NOMO-1 (cell line): Measurements from ENCODE around the gene CPM.
"Not testable (repeated sequence)": the region's sequence is repeated elsewhere in the genome, so short reads cannot be mapped to it uniquely, and the experiment has no call there.

ENCODE experiments used
- DNase-seq, 2 experiments: peaks; one replicate each; lab custom pipeline; 2025; ENCODE audit not compliant: unreplicated experiment in 2 of 2; lab: John Stamatoyannopoulos, UW

The CPM gene

DNA sequence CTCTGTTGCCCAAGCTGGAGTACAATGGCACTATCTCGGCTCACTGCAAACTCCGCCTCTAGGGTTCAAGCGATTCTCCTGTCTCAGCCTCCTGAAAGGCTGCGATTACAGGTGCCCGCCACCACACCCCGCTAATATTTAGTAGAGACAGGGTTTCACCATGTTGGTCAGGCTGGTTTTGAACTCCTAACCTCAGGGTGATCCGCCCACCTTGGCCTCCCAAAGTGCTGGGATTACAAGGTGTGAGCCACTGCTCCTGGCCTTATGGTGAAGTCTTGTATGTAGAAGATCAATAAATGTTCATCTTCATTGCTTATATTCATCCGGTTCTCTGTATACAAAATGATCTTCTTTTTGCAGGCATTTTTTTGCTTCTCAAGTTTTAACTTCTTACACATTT, 77.2 kb downstream of the CPM start:
- no peak for DNase-seq

DNA sequence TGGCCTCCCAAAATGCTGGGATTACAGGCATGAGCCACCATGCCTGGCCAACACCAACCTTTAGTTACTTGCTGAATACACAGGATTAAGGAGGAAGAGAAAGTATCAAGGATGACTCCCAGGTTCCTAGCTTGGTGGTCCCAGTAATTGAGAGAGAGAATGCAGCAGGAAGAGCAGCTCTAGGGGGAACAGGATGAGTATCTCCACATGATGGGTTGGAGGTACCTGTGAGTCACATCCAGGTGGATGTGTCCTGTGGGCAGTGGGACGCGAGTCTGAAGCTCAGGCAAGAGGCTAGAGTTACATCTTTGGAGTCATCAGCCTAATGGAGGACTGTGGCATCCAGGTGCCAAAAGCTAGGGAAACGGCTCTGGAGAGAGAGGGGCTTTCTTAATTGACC, 77.9 kb downstream of the CPM start:
- no peak for DNase-seq

DNA sequence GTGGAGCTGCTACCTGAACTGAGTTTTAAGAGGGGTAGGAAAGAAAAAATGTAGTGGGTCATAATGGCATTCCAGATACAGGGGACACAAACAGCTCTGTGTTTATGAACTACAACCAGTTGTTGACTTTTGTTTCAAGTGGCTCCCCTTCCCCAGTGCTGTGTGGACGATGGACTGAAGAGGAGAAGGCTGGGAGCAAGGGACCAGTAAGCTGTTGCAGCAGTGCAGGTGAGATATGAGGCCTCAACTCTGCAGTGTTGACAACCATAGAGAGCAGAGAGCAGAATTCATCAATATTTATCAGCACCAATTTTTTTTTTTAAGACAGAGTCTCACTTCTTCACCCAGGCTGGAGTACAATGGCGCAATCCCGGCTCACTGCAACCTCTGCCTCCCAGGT, 78.4 kb downstream of the CPM start:
- DNase-seq: no peak

DNA sequence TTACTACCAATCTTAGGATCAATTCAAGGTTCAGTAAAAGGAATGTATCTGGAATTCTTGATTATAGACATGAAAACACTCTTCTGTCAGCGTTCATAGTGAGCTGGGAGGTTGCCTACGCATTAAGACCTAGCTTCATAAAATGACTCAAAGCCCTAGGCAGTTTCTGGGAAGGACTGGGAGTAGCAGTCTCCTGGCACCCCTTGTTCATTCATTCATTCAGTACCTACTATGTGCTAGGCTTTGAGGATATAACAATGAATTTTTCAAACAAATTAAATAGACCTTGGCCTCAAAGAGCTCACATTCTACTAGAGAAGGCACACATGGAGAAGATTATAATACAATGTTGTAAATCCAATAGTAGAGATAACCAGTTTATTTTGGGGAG, 78.9 kb downstream of the CPM start:
- no peak for DNase-seq

DNA sequence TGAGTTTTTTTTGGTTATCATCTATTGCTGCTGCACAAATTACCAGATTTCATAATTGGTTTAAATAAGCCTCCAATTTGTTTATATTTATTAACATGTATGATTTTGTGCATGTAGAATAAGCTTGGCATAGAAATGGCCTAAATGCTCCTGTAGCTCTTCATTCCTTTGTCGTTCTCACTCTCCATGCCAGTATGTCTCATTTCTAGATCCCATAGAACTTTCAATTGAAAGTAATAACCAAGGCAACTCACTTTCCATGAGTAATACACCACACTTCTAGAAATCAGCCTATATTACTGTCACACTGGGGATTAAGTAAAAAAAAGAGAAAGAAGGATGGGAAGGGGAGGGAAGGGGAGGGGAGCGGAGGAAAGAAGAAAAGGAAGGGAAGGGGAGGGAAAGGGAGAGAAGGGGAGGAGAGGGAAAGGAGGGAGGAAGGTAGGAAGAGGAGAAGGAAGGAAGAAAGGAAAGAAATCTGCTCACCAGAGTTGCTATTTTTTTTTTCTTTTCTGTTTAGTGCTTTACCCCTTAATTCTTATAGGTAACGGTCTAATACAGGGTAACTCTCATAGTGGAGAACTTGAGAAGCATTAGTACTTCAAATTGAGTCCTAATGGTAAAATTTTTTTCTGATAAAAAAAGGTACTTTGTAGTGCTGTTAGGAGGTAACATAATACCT, 79.4 kb downstream of the CPM start:
- DNase-seq: no peak

DNA sequence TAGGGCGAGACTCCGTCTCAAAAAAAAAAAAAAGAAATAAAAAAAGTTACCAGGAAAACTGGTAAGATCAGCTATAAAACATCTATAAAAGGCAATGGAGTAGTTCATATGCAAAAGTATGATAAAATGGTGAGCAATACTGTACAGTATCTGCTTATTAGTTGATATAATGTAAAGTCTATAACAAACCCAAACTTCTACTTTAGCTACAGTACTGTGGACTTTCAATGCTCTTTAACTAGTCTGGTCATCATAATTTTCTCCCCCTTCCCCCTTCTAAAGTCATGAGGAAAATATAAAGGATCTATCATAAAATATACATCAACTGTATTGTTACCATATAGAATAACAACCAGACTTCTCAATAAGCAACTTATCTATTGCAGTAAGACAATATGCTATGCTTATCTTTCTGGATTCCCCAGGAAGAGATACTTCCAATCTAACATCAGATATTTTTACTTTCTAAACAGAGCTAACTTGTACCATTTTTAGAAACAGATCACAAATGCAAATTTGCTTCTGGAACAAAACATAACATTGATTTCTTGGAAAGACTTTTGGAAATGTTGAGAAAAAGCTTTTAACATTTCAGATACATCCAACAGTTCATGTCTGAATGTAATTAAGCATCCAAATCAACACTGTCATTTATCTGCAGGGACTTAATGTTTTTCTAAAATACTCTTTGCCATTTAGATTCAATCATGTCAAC, 81.2 kb downstream of the CPM start:
- DNase-seq: no peak

DNA sequence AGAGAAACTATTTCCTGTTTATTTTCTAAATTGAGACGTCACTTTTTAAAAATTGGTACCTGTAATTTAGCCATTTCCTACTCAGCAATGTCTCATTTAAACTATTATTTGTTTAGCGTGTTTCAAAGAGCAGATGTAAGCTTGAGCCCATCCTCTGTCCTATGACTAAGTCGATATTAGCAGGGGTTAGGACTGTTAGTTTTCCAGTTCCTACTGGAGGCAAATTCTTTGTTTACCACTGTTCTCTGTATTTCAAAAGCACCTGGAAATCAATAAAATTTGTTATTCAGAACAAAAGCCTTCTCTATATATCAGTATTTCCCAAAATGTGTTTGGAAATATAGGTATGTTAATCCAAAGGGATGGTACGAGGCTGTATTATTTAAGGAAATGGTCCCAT, 82.6 kb downstream of the CPM start:
- no peak for DNase-seq

DNA sequence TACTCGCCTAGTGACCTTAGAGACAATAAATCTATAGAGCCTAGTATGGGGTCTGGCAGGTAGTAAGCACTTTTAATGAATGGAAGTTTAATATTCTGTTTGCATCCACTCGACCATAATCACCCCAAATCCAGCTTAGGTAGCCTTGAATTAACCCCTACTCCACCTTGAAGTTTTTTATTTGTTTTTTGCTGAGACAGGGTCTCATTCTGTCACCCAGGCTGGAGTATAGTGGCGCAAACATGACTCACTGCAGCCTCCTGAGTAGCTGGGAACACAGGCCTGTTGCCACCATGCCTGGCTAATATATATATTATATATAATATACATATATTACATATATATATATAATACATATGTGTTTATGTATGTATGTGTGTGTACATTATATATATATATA, 86.2 kb downstream of the CPM start:
- DNase-seq: no peak

DNA sequence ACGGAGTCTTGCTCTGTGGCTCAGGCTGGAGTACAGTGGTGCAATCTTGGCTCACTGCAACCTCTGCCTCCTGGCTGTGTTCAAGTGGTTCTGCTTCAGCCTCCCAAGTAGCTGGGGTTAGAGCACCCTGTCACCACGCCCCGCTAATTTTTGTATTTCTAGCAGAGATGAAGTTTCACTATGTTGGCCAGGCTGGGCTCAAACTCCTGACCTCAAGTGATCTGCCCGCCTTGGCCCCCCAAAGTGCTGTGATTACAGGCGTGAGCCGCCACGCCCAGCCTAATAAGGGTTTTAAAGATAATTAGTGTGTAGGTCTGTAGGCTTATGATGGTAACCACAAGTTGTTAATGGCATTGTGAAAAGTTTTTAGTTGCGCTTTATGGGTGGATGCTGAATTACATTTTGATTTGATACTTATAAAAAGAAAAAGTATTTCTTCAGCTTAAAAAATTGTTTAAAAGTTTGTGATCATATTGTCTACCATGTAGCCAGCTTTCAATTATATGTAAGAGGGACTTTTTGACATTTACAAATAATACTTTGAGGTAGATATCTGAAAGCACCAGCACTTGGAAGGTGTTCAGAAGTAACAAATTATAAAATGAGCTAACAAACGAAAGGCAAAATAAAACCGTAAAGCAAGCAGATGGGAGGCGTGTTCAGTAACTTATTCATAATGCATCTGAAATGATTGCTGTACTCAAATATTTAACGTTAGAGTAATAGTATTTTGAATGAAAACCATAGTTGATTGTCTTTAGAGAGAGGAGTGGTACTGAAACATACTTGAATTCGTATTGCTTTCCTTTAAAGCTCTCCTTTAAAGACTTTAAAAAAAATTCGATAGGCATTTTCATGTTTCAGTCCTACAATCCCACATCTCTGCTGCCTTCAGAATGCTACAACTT, 87.9 kb downstream of the CPM start:
- DNase-seq: no peak

DNA sequence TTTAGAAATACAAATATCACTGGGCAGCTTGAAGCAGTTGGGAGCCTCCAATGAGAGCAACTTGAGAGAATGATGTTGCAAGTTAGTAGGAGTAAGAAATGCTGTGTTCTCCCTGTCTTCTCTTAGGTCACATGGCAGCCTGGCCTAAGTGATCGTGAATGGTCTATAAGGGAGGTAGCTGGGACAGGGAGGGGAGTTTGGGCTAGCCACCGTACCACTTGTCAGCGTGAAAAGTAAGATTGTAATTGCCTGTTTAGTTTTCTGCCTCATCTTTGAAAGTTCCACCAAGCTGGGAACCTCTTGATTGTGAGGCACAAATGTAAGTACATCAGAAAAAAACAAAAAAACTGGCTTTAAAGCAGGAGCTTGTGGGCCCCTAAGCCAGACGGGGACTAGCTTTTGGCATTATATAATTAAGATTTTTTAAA, 88.6 kb downstream of the CPM start:
- no peak for DNase-seq

DNA sequence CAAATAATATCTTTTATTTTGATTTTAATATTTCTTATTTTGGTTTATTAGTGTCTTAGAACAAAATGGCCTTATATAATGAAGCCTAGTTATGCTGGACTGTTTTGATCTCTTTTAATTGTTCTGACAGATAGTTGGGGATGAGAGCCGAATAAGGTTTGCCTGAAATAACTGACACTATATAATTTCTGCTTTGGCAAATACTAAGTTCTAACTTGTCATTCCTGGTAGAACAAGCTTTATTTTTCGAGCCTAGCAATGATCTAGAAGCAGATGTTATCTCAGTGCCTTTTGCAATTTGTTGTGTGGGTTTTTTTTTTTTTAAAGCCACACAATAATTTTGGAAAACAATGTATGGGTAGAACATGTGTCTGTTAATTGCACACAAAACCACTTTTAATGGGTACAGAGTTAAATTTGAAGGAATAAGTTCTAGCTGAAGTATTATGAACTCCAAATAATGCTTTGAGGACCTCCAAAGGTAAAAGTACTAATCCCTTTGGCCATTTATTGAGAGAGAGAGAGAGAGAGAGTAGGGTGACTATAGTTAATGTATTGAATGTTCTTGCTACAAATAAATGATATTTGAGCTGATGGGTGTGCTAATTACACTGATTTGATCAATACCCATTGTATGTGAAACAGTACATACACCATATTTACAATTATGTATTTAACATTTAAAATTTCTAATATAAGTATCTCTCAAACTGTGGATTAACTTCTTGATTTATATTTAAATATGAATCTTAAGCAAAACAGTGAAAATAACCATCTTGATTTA, 90.0 kb downstream of the CPM start:
- no peak for DNase-seq

DNA sequence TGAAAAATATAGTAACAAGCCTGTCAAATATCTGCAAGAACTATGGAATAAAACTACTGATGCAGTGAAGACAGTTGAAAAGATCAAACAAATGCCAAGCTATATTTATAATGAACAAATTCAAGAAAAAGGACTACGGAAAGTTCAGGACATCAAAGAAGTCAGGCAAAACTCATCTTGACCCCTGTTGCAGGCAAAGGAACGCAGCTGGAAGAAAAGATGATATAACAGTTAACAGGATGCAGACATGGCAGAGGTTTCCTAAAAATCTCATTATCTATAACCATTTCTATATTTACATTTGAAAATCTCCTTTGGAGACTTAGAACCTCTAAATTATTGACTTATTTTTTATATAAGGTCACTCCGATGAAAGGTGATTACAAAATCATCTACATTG, 90.8 kb downstream of the CPM start:
- no peak for DNase-seq

DNA sequence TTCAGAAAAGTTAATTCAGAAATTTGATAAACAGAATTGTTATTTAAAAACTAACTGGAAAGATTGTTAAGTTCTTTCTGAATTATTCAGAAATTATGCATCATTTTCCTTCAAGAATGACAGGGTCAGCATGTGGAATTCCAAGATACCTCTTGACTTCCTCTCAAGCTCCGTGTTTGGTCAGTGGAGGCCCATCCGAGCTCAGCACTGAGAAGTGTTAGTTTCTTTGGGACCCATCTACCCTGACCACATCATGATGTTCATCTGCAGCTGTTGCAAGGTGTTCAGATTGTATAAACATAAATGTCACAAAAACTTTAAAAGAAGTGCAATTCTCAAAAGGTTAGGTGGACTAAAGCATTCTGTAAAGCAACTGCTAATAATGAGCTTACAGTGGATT, 91.3 kb downstream of the CPM start:
- DNase-seq: no peak

DNA sequence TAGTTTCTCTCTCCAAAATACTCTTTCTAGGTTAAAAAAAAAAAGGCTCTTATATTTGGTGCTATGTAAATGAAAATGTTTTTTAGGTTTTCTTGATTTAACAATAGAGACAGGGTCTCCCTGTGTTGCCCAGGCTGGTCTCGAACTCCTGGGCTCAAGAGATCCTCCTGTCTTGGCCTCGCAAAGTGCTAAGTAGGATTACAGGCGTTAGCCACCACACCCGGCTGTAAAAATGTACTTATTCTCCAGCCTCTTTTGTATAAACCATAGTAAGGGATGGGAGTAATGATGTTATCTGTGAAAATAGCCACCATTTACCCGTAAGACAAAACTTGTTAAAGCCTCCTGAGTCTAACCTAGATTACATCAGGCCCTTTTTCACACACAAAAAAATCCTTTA, 91.8 kb downstream of the CPM start:
- DNase-seq: not testable (repeated sequence)

DNA sequence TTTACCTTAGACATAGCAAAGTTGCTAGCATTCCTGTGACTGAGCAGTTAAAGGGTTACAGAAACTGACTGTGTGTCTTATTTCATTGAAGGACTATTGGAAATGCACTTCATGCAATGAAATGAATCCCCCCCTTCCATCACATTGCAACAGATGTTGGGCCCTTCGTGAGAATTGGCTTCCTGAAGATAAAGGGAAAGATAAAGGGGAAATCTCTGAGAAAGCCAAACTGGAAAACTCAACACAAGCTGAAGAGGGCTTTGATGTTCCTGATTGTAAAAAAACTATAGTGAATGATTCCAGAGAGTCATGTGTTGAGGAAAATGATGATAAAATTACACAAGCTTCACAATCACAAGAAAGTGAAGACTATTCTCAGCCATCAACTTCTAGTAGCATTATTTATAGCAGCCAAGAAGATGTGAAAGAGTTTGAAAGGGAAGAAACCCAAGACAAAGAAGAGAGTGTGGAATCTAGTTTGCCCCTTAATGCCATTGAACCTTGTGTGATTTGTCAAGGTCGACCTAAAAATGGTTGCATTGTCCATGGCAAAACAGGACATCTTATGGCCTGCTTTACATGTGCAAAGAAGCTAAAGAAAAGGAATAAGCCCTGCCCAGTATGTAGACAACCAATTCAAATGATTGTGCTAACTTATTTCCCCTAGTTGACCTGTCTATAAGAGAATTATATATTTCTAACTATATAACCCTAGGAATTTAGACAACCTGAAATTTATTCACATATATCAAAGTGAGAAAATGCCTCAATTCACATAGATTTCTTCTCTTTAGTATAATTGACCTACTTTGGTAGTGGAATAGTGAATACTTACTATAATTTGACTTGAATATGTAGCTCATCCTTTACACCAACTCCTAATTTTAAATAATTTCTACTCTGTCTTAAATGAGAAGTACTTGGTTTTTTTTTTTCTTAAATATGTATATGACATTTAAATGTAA, 93.5 kb downstream of the CPM start:
- no peak for DNase-seq

DNA sequence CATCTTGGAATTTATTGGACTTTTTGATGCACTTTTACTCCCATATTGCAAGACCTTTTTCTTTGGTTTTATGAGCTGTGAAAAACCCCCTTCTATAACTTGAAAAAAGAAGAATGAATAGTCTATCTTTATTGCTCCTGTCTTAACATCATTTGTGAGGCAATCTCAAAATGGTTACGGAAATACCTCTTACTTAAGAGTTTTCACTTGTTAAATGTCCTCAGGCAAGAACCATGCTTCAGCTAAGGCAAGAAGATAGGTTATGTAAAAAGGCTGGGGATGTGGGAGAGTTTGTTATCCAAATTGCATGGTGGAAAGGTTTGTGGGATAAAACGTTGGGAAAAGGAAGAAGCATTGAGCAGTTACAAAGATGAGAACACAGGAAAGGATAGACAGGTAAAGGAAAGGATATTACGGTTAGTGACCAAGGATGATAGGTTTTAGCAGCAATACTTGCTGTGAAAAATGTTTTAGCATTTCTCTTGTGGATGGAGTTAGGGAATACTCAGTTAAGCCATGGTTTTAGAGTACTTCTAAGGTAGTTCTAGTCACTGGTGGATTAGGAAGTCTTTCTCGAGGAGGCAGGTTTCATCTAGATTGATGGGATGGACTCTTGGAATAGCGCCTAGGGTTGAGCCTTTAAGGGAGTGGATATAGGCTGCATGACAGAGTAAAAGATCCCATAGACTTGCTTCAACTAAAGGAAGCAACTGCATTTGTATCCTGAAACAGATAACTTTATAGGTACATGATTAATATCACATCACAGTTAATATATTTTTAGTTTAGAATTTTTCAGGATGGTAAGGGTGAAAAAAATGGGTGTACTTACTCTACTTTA, 94.7 kb downstream of the CPM start:
- DNase-seq: no peak

DNA sequence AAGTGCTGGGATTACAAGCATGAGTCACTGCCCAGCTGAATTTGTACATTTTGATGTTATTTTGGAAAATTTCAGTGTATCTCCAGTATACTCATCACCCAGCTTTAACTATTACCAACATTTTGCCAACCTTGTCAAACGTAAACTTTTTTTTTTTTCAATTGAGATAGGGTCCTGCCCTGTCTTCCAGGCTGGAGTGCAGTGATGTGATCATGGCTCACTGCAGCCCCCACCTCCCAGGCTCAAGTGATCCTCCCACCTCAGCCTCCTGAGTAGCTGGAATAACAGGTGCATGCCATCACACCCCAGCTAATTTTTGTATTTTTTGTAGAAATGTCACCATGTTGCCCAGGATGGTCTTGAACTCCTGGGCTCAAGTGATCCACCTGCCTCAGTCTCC, 95.8 kb downstream of the CPM start:
- no peak for DNase-seq

DNA sequence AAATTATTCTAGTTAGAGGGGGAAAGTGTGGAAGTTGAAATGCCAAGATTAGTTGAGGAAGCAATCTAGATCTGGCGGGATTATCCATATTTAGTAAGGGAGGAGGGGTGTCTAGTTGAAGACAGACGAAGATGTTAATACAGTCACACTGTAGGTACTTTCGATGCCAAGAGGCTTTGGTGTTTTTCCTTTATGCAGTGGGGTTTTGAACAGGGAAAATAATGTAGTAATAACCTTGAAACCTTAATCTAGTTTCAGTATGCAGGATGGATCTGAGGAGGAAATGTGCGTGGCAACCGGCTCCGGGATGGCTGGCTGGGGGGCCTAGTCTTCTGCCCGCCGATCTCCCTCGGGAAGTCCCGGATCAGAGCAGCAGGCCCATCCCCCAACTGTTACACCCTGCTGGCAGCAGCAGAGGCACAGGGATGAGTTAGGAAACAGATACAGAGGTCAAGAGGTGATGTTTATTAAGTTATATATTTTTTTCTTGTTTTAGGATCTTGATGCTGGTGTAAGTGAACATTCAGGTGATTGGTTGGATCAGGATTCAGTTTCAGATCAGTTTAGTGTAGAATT, 97.5 kb downstream of the CPM start:
- no peak for DNase-seq

DNA sequence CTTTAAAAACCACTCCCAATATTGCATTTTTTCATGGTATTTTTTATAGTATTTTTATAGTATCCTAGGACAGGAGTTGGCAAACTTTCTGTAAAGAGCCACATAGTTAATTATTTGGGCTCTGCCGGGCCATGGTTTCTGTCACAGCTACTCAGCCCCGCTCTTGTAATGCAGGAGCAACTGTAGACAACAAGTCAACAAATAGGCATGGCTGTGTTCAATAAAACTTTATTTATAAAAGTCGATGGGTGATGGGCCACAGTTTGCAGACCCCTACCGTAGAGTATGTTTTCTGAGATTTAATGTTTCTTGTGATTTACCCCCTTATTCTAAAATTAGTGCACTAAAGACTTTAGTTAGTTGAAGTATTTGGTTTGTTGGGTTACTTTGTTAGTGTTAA, 99.5 kb downstream of the CPM start:
- DNase-seq: no peak
